HG03521 (cell line): ENCODE results near the gene MED19.
"Not testable (repeated sequence)": the region's sequence is repeated elsewhere in the genome, so short reads cannot be mapped to it uniquely, and the experiment has no call there.

ENCODE experiments used
- ATAC-seq: cut with Tn5 transposase; IDR thresholded peaks from one replicate; pipeline ENCODE4 v1.9.1; 2021; ENCODE audit warnings: mild to moderate bottlenecking, moderate library complexity; ENCODE audit not compliant: unreplicated experiment

The MED19 gene, protein sequence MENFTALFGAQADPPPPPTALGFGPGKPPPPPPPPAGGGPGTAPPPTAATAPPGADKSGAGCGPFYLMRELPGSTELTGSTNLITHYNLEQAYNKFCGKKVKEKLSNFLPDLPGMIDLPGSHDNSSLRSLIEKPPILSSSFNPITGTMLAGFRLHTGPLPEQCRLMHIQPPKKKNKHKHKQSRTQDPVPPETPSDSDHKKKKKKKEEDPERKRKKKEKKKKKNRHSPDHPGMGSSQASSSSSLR

DNA sequence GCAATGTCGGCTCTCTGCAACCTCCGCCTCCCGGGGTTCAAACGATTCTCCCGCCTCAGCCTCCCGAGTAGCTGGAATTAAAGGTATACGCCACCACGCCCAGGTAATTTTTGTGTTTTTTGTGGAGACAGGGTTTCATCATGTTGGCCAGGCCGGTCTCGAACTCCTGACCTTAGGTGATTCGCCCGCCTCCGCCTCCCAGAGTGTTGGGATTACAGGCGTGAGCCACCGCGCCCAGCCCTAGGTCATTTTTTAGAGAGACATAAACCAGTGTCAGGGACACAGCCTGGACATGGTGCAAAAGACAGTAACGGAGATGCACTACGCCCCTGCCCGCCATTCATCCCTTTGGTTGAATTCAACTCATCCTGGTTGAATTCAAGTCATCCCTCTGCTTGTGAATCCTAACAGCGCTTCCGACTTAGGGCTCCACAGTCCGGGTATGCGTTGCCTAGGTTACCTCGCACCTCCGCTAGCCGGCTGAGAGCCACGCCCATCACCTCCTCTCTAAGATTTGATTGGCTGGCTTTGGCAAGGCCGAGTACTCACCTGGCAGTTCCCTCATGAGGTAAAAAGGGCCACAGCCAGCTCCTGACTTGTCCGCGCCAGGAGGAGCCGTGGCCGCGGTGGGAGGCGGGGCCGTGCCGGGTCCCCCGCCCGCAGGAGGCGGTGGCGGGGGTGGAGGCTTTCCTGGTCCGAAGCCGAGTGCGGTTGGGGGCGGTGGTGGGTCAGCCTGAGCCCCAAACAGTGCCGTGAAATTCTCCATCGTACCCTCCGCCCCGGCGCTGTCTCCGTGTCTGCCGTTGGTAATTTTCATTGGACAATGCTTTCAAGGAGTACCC is at the start of gene MED19:
Gene MED19 (minus strand): TSS at position 802 of the 842 bp plus-strand sequence. CDS start 36 bp downstream, at position 766.
- peak; percentile 41 for ATAC-seq

DNA sequence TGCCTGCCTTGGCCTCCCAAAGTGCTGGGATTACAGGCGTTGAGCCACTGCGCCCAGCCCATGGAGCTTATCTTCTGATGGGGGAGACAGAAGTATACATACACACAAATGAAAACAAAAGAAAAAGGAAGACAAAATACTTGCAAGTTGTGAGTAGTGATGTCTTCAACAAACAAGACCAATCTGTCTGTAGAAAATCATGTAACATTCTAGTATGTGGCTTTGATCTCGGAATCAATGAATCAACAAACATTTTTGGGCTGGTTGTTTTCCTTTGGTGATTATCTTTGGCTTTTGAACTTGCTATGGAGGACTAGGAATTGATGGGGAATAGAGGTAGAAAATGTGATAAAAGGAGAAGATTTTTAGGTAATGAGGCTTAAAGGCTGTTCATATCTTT is 46.2 kb upstream of the MED19 start:
- no peak for ATAC-seq

DNA sequence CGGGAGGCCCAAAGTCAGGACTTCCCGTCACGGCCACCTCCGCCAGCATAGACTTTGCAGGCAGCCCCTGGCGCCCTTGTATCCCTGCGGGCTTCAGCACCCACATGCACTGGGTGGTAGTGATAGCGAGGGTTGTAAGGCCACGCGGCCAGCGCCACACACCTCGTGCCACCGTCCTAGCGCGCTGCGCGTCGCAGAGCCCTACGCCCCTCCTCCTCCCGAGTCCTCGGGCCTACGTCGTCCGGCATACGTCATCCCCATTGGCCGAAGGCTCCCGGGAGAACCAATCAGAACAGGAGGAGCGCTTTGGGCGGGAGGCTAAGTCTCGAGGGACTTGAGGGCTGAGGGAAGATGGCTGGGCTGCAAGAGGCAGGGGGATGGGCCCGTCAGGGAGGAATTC is 40.9 kb upstream of the MED19 start:
- no peak for ATAC-seq

DNA sequence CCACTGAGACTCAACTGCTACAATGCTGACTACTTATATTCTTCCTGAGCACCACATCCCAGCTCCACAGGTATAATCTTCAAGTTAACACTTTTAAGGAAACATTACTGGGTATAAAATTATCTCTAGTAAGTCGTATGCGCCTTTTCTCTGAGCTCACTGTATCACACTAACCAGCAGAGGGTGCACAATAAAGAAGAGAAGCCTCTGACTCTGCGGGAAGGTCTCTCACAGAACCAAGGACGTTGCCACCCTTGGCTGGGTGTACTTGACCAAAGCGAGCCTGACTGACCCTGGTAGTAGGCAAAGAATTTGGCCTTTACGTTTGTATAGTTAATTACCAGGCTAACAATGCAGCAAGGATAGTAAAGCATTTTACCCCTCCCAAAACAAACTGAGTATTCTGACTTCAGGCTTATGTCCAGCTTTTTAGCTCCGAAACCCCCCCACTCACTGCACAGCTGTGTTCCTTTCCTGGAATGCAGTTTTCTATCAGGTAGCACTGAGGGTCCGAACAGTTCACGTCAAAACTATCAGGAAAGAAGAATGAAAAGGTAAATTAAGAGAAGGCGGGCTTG is 39.8 kb upstream of the MED19 start, which contains the start of gene BTBD18:
Gene BTBD18 (minus strand): TSS at position 144 of the 578 bp plus-strand sequence. CDS start 631 bp downstream, outside the sequence.
- no peak for ATAC-seq

DNA sequence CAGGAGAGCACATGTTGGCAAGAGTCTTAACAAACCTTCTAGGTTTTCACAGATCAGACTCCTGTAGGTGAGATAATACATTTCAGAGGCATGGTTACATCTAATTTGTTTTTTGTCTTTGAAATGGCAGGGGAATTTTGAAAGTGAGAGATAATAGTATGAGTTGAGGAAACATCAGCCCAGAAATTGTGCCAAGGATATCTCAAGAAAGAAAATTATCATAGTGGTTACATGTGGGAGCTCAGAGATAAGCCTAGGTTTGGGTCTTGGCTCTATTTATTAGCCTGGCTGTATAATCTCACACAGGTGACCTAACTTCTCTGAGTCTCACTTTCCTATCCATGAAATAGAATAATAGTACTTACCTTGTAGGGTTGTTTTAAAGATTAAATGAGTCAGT is 39.2 kb upstream of the MED19 start:
- ATAC-seq: no peak

DNA sequence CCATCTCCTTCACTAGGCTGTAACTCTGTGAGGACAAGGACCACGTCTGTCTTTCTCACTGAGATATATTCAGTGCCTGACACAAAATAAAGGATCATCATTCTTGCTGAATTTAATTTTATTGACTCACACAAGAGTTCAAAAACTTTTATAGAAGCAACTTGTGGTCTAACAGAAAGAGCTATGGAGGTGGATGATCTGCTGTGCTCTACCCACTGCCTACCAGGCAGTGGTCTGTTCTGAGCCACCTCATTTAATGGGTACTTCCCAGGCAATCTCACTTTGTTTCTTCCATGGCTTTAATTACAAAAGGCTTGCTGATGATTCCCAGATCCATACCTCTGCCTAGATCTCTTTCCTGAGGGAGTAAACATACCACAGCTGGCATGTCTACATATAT is 34.9 kb upstream of the MED19 start:
- no peak for ATAC-seq

DNA sequence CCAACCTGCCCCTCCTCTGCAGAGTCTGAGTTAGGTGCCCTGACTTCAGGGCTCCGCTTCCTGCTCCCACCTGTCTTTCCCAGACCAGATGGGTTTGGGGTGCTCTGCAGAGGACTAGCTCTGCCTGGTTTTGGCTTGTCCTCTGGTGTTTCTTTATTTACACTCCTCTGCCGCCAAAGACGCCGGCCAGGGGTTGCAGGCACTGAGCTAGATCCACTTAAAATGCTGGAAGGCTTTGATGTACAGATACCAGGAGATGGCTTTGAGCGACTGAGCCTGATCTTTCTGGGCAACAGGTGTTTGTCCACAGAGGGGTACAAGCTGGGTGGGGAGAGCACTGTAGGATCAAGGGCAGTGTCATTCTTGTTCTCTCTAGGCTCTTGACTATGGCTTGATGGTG is 33.2 kb upstream of the MED19 start:
- ATAC-seq: no peak

DNA sequence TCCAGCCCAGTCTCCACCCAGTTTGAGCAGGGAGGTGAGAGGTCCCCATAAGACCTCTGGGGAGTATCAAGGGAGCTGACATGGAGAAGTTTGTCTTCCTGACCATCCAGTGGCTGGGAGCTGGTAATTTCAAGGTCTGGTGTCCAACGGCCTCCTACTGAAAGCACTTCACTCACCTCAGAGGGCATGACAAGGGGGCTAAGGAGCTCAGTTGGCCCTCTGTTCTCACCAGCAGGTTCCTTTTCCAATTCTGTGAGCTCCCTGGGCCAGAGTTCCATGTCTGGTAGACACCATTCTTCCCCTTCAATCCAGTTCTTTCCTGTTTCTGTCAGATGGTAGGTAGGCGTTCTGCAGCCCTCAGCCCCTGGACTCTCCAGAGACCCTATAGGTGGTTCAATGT is 32.3 kb upstream of the MED19 start:
- ATAC-seq: no peak

DNA sequence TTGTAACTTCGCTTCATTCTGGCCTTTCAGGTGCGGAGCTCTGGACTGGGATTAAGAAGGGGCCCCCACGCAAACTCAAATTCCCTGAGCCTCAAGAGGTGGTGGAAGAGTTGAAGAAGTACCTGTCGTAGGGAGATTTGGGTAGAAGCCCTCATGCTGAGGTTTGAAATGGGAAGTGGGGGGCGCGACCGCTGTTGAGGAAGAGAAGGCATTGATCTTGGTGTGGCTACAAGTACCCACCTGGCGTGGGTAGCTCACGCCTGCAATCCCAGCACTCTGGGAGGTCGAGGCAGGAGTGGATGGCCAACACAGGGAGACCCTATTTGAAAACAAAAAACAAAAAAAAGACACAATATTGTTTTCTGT is 30.1 kb upstream of the MED19 start:
- ATAC-seq: no peak

DNA sequence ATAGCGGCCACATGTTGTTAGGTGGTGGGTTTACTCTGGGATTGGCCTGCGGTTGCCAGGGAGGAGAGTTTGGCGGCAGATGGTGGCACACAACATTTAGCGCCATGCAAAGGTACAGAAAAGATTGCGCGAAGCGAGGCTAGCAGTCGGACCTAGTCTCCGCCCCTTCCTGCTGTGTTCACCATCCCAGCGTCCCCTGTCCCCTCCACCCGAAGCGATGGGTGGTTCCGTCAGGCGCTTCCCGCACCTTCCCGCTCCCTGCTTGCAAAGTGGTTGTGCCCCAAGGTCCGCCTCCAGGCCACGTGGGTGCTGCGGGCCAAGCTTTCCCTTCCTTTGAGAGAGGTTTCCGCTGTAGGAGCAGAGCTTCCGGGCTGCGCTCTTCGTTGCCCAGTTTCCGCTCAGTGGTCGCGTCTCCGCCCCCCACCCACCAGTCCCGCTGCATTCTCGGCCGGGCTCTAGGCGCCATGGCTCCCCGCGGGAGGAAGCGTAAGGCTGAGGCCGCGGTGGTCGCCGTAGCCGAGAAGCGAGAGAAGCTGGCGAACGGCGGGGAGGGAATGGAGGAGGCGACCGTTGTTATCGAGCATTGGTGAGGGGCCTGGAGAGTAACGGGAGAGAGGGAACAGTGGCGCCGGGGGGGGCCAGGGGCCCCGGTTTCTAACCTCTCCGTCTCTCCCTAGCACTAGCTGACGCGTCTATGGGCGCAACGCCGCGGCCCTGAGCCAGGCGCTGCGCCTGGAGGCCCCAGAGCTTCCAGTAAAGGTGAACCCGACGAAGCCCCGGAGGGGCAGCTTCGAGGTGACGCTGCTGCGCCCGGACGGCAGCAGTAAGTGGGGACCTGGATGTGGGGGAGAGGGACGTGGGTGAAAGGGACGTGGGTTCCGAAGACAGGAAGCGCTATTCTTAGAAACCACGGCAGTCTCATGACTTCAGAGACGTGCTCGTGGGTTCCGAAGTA is 29.4 kb upstream of the MED19 start, which contains the start of gene SELENOH:
Gene SELENOH (plus strand): TSS at position 360 of the 955 bp plus-strand sequence. CDS start 105 bp downstream, at position 465.
- peak; percentile 81 for ATAC-seq

DNA sequence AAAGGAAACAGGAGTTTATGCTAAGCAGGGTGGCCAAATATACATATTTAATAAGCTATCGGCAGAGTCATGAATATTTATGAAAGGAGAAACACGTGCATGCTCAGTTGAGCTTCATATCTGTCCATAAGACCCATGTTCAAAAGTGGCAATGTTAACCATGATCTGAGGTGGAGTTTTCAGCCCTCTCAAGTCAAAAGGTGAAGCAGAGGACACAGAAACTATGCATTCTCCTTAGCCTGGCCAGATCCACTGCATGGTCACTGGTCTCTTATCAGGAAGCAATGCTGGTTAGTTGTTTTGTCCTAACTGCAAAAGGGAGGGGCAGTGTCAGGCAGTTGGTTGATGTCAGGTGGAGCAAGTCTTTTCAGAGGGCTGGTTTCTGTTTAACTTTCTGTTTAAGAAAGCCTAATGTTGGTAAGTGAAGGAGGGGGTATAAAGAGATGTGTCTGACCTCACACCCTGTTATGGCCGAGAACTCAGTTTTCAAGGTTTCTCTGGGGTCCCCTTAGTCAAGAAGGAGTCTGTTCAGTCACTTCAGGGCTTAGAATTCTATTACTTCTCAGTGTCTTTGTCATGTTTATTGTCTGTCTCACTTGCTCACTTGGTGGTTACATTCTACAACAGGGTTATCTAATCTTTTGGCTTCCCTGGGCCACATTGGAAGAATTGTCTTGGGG is 23.7 kb upstream of the MED19 start:
- no peak for ATAC-seq

DNA sequence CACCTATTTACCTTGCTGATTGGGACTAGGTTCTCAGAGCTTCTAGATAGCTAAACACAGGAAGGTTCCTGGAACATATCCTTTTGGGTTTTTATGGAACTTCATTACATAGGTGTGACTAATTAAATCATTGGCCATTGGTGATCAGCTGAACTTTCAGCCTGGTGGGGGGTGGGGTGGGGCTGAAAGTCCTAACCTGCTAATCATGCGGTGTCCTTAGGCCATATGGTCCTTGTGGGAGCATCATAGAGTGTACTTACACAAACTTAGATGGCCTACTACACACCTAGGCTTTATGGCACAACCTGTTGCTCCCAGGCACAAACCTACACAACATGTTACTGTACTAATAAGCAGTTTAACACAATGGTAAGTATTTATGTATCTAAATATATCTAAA is 20.6 kb upstream of the MED19 start:
- ATAC-seq: no peak

DNA sequence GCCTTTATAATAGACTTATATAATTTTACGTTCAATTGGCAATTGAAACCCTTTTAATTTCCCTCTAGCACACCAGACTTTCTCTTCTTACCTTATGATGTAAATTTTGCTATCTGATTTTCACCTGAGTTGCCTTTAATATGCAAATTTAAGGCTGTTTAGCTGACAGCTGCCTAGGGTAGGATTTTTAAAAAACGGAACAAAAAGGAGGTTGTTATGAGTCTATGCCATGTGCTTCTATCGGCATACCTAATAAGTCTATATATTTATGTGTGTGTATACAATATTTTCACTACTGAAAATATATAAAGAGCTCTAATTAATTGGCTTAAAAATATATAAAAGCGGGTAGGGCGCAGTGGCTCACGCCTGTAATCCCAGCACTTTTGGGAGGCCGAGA is 17.5 kb upstream of the MED19 start:
- no peak for ATAC-seq

DNA sequence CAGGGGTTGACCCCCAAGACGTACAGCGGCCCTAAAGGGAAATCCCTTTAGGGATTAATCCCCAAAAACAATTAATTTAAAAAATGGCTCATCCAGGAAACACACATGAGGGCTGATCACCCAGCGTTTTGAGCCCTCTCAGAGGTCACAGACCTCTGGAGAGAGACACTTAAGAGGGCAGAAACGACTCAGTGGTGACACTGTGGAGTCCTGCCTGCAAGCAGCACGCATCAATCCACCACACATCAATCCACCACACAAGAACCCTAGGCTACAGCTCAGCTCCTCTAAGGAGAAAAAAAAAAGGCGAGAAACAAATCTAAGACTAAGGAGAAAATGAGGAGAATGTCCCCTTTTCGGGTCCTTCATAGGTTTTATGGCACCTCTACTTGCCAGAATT is 16.8 kb upstream of the MED19 start:
- no peak for ATAC-seq

DNA sequence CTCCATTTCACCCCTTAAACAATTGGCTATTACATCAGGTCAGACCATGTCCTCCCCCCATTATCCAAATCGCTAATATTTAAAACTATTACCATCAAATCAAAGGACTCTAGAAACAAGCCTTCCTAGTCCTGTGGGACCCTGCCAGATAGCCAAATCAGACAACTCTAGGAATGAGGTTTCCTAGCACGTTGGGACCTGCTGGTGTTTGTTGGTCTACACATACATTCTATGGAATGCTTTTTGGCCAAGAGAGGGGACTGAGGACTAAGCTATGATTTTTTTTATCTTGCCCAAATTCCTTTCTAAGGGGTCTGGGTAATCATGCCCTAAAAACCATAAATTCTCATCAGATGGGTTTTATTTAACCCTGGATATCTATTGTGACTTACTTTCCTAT is 15.2 kb upstream of the MED19 start:
- no peak for ATAC-seq

DNA sequence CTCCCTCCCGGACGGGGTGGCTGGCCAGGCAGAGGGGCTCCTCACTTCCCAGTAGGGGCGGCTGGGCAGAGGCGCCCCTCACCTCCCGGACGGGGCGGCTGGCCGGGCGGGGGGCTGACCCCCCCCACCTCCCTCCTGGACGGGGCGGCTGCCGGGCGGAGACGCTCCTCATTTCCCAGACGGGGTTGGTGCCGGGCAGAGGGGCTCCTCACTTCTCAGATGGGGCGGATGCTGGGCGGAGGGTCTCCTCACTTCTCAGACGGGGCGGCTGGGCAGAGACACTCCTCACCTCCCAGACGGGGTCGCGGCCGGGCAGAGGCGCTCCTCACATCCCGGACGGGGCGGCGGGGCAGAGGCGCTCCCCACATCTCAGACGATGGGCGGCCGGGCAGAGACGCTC is 4.7 kb upstream of the MED19 start:
- not testable (repeated sequence) for ATAC-seq

DNA sequence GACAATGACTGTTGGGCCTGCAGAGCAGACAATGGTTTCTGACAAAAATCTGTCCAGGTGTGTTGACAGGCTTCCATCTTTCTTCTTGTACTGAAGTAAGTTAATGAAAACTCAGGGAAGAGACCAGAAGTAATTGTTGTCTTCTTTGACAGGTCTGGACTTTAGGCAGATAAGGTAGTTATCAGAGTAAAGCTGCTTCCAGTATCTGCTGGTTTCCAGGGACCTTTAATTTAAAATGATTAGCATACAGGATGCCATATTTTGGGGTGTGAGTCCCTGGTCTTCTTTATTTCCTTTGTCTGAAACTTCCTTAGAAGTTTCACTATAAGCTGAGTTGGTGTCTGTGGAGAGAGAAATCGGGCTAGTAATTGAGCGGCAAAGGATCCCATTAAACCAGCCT is 1.8 kb upstream of the MED19 start:
- no peak for ATAC-seq

DNA sequence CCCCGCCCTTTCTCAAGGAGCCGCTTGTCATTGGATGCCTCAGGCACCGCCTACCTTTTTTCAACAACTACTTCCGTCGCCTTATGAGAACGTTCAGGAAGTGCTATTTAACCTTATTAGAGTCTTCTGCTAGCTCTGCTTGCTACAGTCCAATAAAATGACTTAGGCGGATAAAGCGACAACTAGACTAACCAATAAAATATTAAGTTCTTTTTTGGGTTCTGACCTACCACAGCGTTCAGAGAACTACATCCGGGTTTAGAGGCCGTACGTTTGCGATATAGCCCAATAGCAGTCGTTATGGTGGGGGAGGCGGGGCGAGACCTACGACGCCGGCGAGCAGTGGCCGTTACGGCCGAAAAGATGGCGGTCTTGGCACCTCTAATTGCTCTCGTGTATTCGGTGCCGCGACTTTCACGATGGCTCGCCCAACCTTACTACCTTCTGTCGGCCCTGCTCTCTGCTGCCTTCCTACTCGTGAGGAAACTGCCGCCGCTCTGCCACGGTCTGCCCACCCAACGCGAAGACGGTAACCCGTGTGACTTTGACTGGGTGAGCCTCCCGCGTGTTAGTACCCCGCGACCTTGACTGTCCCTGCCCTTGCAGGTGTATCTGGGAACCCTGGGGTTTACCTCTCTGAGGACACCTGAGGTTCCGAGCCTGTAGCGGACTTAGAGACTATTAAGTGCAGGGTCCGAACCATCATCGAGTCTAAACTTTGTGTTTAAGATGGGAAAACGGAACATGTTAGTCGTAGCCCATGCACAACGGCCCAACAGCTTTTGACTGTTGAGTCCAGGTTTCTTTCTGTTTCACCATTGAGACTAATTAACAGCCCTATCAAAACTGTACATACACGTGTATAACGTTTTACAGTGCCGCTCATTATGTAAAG is 488 bp upstream of the MED19 start, which contains the start of gene TMX2:
Gene TMX2 (plus strand): TSS at position 338 of the 895 bp plus-strand sequence. CDS start 26 bp downstream, at position 364.
- peak; percentile 93 for ATAC-seq

DNA sequence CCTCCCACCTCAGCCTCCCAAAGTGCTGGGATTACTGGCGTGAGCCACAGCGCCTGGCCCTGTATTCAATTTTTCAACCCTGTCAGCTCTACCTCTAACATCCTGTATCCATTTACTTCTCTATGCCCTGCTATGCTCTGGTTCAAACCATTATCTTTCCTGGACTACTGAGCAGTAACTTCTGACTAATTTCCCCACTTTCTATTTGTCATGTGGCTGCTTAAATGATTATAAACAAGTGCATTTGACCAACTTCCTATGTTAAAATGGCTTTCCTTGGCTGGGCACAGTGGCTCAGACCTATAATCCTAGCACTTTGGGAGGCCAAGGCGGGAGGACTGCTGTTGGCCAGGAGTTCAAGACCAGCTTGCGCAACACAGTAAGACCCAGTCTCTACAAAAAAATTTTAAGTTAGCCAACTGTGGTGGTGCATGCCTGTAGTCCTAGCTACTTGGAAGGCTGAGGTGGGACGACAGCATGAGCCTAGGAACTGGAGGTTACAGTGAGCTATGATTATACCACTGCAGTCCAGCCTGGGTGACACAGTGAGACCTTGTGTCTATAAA is 2.1 kb downstream of the MED19 start:
- ATAC-seq: no peak
